Vagina (tissue), 2 donors: ENCODE data around the gene CGB7.

Source experiments
- CTCF ChIP-seq, 3 experiments: fragments of 450-650 bp in 2 of 3; fragments of 200-600 bp in 1 of 3; sonication (generic) in 1 of 3; IDR thresholded peaks; one replicate each; pipeline ENCODE4 v1.5.1; 2017 to 2019; ENCODE audit warnings: antibody characterized with exemption in 3 of 3, mild to moderate bottlenecking in 2 of 3, moderate library complexity in 2 of 3
- POLR2A ChIP-seq, 2 donors: fragments of 450-650 bp; IDR thresholded peaks; one replicate each; pipeline ENCODE4 v1.6.1; 2017; ENCODE audit warnings: antibody characterized with exemption in 2 of 2, mild to moderate bottlenecking in 2 of 2, moderate library complexity in 2 of 2
- POLR2AphosphoS5 ChIP-seq, 2 donors: sonication (generic); formaldehyde crosslinking; IDR thresholded peaks; one replicate each; pipeline ENCODE4 v1.9.0; 2017; ENCODE audit warnings: antibody characterized with exemption in 2 of 2, mild to moderate bottlenecking in 2 of 2, low read depth in 1 of 2; ENCODE audit not compliant: insufficient read depth in 1 of 2

- TF ChIP-seq CTCF (IDR thresholded peaks at IDR 0.05) = peak in 2 of 3 experiments; percentile 22 to 53
- no peak for TF ChIP-seq POLR2AphosphoS5 (IDR thresholded peaks at IDR 0.05; ENCODE audit: insufficient read depth in 1 of 2, low read depth in 1 of 2)
- no peak for TF ChIP-seq POLR2A (IDR thresholded peaks at IDR 0.05)
Observed at GRCh38 chr19:49106648-49107135, 49.1 kb upstream of the CGB7 start.
